Stimulated activated CD8-positive, alpha-beta memory T cell treated with anti-CD3 and anti-CD28 coated beads, Interleukin-4, amount 100 ng/mL, for 48 hours (primary cell): Measurements from ENCODE around the gene SFPQ.
"Not testable (repeated sequence)": the region's sequence is repeated elsewhere in the genome, so short reads cannot be mapped to it uniquely, and the experiment has no call there.

Source experiments
- DNase-seq: peaks from one replicate; pipeline ENCODE4 v3.0.0-alpha.2; 2020

Gene SFPQ

GRCh38 chr1:35186239-35186638 lies 6.7 kb downstream of the SFPQ start:
- no peak for DNase-seq

GRCh38 chr1:35185200-35185599 lies 7.7 kb downstream of the SFPQ start:
- DNase-seq, result no peak

- no peak for DNase-seq
Observed at GRCh38 chr1:35184495-35185199, 8.3 kb downstream of the SFPQ start.

GRCh38 chr1:35181790-35182455 lies 11.0 kb downstream of the SFPQ start:
- DNase-seq, result no peak

GRCh38 chr1:35180776-35181374 lies 12.1 kb downstream of the SFPQ start:
- DNase-seq, result no peak

- no peak for DNase-seq
Observed at GRCh38 chr1:35179908-35180307, 13.0 kb downstream of the SFPQ start.

GRCh38 chr1:35178874-35179380 lies 14.0 kb downstream of the SFPQ start:
- DNase-seq, result no peak

- no peak for DNase-seq
Observed at GRCh38 chr1:35178295-35178695, 14.7 kb downstream of the SFPQ start.

GRCh38 chr1:35177237-35177786 lies 15.6 kb downstream of the SFPQ start:
- no peak for DNase-seq

GRCh38 chr1:35175602-35176001 lies 17.3 kb downstream of the SFPQ start:
- DNase-seq, result no peak

GRCh38 chr1:35175098-35175576 lies 17.8 kb downstream of the SFPQ start:
- DNase-seq, result no peak

- no peak for DNase-seq
Observed at GRCh38 chr1:35173909-35174540, 18.9 kb downstream of the SFPQ start.

- DNase-seq, result no peak
Observed at GRCh38 chr1:35173491-35173890, 19.5 kb downstream of the SFPQ start.

- no peak for DNase-seq
Observed at GRCh38 chr1:35172022-35172421, 20.9 kb downstream of the SFPQ start.

GRCh38 chr1:35171579-35171978 lies 21.4 kb downstream of the SFPQ start:
- no peak for DNase-seq

GRCh38 chr1:35164893-35165292 lies 28.1 kb downstream of the SFPQ start:
- DNase-seq, result no peak

- no peak for DNase-seq
Observed at GRCh38 chr1:35151220-35151619, 41.7 kb downstream of the SFPQ start.

- DNase-seq, result not testable (repeated sequence)
Observed at GRCh38 chr1:35145892-35146549, 46.9 kb downstream of the SFPQ start.

GRCh38 chr1:35143737-35144508 lies 49.0 kb downstream of the SFPQ start:
- DNase-seq, result no peak

- not testable (repeated sequence) for DNase-seq
Observed at GRCh38 chr1:35142728-35143127, 50.2 kb downstream of the SFPQ start.

- DNase-seq, result not testable (repeated sequence)
Observed at GRCh38 chr1:35142294-35142693, 50.7 kb downstream of the SFPQ start.

GRCh38 chr1:35137590-35137989 lies 55.4 kb downstream of the SFPQ start:
- DNase-seq, result not testable (repeated sequence)
